Measurements from ENCODE around the gene DDIT4L. TPM values are rescaled to one million over a fixed set of nuclear protein-coding genes. Genes with fewer than 3 reads are reported as not detected.

DDIT4L gene
- total RNA-seq, 4 donors from 2014 or later: 41.8 to 99.7 (median 69.9) TPM

DNA sequence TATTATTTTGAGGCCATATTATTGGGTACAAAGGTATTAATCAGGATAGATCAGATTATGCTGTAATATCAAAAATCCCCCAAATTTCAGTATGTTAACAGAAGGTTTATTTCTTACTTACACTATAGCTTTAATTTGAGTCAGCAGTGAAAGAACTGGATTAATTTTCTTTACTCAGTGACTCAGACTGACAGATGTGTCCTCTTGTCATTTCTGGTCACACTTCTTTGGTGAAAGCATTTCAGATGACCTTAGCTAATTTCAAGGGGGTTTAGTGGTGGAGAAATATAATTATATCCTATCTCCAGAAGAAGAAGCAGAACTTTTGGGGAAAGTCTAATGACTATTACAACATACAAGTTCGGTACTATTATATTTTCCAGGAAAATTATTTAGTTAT is 12.4 kb downstream of the DDIT4L start:
- intact Hi-C loops (cut with DNase I; ENCODE audit: low total_unique reads): no loop called here
- H3K4me3 ChIP-seq: no peak overlapping the region
- no peak for TF ChIP-seq POLR2A (IDR thresholded peaks at IDR 0.05)
- TF ChIP-seq, protein P1, sequence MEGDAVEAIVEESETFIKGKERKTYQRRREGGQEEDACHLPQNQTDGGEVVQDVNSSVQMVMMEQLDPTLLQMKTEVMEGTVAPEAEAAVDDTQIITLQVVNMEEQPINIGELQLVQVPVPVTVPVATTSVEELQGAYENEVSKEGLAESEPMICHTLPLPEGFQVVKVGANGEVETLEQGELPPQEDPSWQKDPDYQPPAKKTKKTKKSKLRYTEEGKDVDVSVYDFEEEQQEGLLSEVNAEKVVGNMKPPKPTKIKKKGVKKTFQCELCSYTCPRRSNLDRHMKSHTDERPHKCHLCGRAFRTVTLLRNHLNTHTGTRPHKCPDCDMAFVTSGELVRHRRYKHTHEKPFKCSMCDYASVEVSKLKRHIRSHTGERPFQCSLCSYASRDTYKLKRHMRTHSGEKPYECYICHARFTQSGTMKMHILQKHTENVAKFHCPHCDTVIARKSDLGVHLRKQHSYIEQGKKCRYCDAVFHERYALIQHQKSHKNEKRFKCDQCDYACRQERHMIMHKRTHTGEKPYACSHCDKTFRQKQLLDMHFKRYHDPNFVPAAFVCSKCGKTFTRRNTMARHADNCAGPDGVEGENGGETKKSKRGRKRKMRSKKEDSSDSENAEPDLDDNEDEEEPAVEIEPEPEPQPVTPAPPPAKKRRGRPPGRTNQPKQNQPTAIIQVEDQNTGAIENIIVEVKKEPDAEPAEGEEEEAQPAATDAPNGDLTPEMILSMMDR (IDR thresholded peaks at IDR 0.05 in 4 of 5, conservative IDR thresholded peaks at IDR 0.05 in 1 of 5): no peak
- H3K27me3 ChIP-seq: no peaks in the 10 kb centered on the region
- H3K36me3 ChIP-seq: no peaks in the 10 kb centered on the region
- peak; percentile 83 to 87 for ATAC-seq
- no peaks in the 10 kb centered on the region for H3K9me3 ChIP-seq
- DNase-seq: no peak
- peak overlapping the region; percentile 24 to 61 (median 47) for H3K27ac ChIP-seq
- peaks cover 0 to 7% of the 10 kb centered on the region in 2 donors for H3K4me1 ChIP-seq
- in situ Hi-C loops (cut with MboI; ENCODE audit: low sequenced_read_pairs in 4 of 4): no loop called here

DNA sequence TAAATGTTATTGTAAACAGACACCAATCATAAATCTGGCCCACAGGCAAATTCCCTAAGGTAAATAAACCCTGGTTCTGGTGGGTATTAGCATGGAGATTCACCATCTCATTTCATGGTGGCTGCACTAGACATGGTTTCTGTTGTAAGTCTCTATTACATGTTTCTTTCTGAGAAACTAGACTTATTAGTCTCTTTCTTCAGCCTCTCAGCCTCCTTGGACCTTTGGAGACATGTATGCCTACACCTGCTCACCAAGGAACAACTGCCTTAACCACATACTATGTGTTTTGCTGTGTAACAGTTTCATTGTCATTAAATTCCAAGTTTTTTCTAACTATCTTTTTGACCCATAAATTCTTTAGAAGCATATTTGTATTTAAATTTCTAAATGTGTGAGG is 13.1 kb downstream of the DDIT4L start:
- DNase-seq: no peak
- no peak for ATAC-seq
- Histone ChIP-seq H3K36me3 (no peaks in the 10 kb centered on the region), H3K27me3 (no peaks in the 10 kb centered on the region), H3K27ac (peak overlapping the region; percentile 3 to 61 (median 30)), H3K4me3 (no peak overlapping the region), H3K4me1 (peaks cover 0 to 7% of the 10 kb centered on the region in 2 donors), H3K9me3 (no peaks in the 10 kb centered on the region)
- in situ Hi-C loops (cut with MboI; ENCODE audit: low sequenced_read_pairs in 4 of 4) (no loop called here), intact Hi-C loops (cut with DNase I; ENCODE audit: low total_unique reads) (no loop called here)
- no peak for TF ChIP-seq POLR2A (IDR thresholded peaks at IDR 0.05)
- TF ChIP-seq, protein P1 (IDR thresholded peaks at IDR 0.05 in 4 of 5, conservative IDR thresholded peaks at IDR 0.05 in 1 of 5): no peak

DNA sequence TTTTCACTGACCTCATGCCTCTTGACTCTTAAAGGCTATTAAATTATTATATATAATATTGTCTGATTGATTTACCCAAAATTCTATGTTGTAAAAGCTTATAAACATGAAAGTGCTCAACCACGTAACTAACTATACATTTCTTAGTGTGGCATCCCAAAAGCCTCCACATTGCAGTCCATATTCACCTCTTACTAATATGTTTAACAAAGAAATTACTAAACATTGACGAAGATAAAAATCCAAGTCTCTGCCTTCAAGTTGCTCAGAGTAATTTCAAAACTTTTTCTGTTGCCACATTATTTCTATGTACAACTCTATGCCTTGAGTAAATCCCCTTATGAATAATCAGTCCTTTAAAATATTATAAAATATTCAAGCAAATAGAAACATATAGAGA is 14.4 kb downstream of the DDIT4L start:
- Histone ChIP-seq H3K4me3 (no peak overlapping the region), H3K27ac (no peak overlapping the region), H3K9me3 (no peaks in the 10 kb centered on the region), H3K4me1 (peaks cover 0 to 7% of the 10 kb centered on the region in 2 donors), H3K27me3 (no peaks in the 10 kb centered on the region), H3K36me3 (no peaks in the 10 kb centered on the region)
- intact Hi-C loops (cut with DNase I; ENCODE audit: low total_unique reads): no loop called here
- TF ChIP-seq POLR2A (IDR thresholded peaks at IDR 0.05): no peak
- TF ChIP-seq, protein P1 (IDR thresholded peaks at IDR 0.05 in 4 of 5, conservative IDR thresholded peaks at IDR 0.05 in 1 of 5): no peak
- in situ Hi-C loops (cut with MboI; ENCODE audit: low sequenced_read_pairs in 4 of 4): no loop called here
- no peak for DNase-seq
- no peak for ATAC-seq

DNA sequence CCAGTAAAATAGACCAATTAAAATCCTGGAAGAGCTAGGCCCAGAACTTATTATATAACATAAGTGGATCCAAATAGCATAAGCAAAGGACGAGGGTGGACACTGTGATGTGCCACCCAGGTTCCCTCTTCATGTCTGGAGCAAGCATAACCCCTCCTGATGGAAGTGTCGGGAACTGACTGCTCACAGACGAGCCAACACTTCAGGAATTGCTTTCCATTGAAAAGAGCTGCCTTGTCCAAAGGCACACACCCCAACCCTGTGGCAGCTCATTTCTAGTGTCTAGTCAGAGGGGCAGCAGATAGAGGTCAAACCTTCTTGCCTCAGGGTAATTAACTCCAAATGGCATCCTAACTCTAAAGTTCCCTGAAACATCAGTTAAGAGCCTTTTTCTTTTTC is 15.3 kb downstream of the DDIT4L start:
- no peaks in the 10 kb centered on the region for H3K36me3 ChIP-seq
- no peak overlapping the region for H3K27ac ChIP-seq
- TF ChIP-seq, protein P1 (IDR thresholded peaks at IDR 0.05 in 4 of 5, conservative IDR thresholded peaks at IDR 0.05 in 1 of 5): no peak
- TF ChIP-seq POLR2A (IDR thresholded peaks at IDR 0.05): no peak
- ATAC-seq (no peak), DNase-seq (no peak)
- H3K4me1 ChIP-seq: peaks cover 0 to 7% of the 10 kb centered on the region in 2 donors
- intact Hi-C loops (cut with DNase I; ENCODE audit: low total_unique reads) (no loop called here), in situ Hi-C loops (cut with MboI; ENCODE audit: low sequenced_read_pairs in 4 of 4) (no loop called here)
- no peaks in the 10 kb centered on the region for H3K9me3 ChIP-seq
- no peak overlapping the region for H3K4me3 ChIP-seq
- no peaks in the 10 kb centered on the region for H3K27me3 ChIP-seq

DNA sequence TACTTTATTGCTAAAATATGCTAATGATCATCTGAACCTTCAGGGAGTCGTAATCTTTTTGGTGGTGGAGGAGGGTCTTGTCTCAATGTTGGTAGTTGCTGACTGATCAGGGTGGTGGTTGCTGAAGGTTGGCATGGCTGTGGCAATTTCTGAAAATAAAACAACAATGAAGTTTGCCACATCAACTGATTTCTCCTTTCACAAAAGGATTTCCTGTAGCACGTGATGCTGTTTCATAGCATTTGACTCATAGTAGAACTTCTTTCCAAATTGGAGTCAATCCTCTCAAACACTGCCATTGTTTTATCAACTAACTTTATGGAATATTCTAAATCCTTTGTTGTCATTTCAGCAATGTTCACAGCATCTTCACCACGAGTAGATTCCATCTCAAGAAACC is 19.3 kb downstream of the DDIT4L start:
- ATAC-seq: no peak

More for the DNA sequence above, 19.3 kb downstream of the DDIT4L start:
- no peak overlapping the region for H3K27ac ChIP-seq
- intact Hi-C loops (cut with DNase I; ENCODE audit: low total_unique reads) (no loop called here), in situ Hi-C loops (cut with MboI; ENCODE audit: low sequenced_read_pairs in 4 of 4) (no loop called here)
- no peaks in the 10 kb centered on the region for H3K9me3 ChIP-seq
- H3K4me3 ChIP-seq: no peak overlapping the region
- DNase-seq: no peak
- no peaks in the 10 kb centered on the region for H3K36me3 ChIP-seq
- peaks cover 15 to 23% of the 10 kb centered on the region in 2 donors for H3K4me1 ChIP-seq
- no peak for TF ChIP-seq POLR2A (IDR thresholded peaks at IDR 0.05)
- no peaks in the 10 kb centered on the region for H3K27me3 ChIP-seq
